SU-DHL-6 (cell line): ENCODE results near the gene CTR9.

ENCODE experiments used
- H2AFZ ChIP-seq: fragments of 200-600 bp; sonication (generic); 2 replicates; pipeline ENCODE4 v1.6.1; 2014; ENCODE audit warnings: low read depth, mild to moderate bottlenecking, moderate library complexity, mixed read lengths, antibody characterized with exemption, low read length; ENCODE audit not compliant: severe bottlenecking
- H3F3A ChIP-seq: fragments of 200-600 bp; shearing (Covaris generic); 2 replicates; pipeline ENCODE4 v1.6.0; 2016; ENCODE audit warnings: antibody characterized with exemption, mild to moderate bottlenecking; ENCODE audit not compliant: insufficient read depth
- H3K27ac ChIP-seq: fragments of 200-600 bp; sonication (generic); 2 replicates; pipeline ENCODE4 v1.5.1; 2016; ENCODE audit warnings: low read depth, mild to moderate bottlenecking, low read length, moderate library complexity, mixed read lengths
- H3K27me3 ChIP-seq: fragments of 200-600 bp; sonication (generic), shearing (Covaris generic); 2 replicates; pipeline ENCODE4 v1.6.0; 2014; ENCODE audit warnings: mild to moderate bottlenecking, low read length
- H3K36me3 ChIP-seq: fragments of 200-600 bp; sonication (generic); 2 replicates; pipeline ENCODE4 v1.6.1; 2014; ENCODE audit warnings: mild to moderate bottlenecking, low read length, mixed read lengths
- H3K4me2 ChIP-seq: fragments of 300-600, 200-600 bp; shearing (Covaris generic), sonication (generic); 2 replicates; pipeline ENCODE4 v1.6.0; 2014; ENCODE audit warnings: low read length, low read depth, mild to moderate bottlenecking; ENCODE audit not compliant: poor library complexity, severe bottlenecking
- H3K4me3 ChIP-seq: fragments of 200-600 bp; sonication (generic); 2 replicates; pipeline ENCODE4 v1.5.1; 2014; ENCODE audit warnings: antibody characterized with exemption, low read length, mild to moderate bottlenecking, mixed read lengths; ENCODE audit not compliant: insufficient read depth, poor library complexity, severe bottlenecking
- H3K79me2 ChIP-seq: fragments of 200-600 bp; sonication (generic); 2 replicates; pipeline ENCODE4 v1.6.1; 2014; ENCODE audit warnings: mild to moderate bottlenecking, low read length, moderate library complexity; ENCODE audit not compliant: insufficient read depth
- H3K9ac ChIP-seq: fragments of 200-600 bp; sonication (generic); 2 replicates; pipeline ENCODE4 v1.7.0; 2014; ENCODE audit warnings: mild to moderate bottlenecking, low read length
- H3K9me2 ChIP-seq: fragments of 200-600 bp; sonication (generic); replicated peaks from 2 replicates; pipeline ENCODE4 v1.6.1; 2014; ENCODE audit warnings: low read length; ENCODE audit not compliant: insufficient read depth
- H3K9me3 ChIP-seq: fragments of 200-600 bp; sonication (generic); 2 replicates; pipeline ENCODE4 v1.6.1; 2014; ENCODE audit warnings: low read length, mixed read lengths; ENCODE audit not compliant: insufficient read depth
- H4K20me1 ChIP-seq: fragments of 200-600 bp; sonication (generic); 2 replicates; pipeline ENCODE4 v1.6.1; 2014; ENCODE audit warnings: low read depth, mild to moderate bottlenecking, antibody characterized with exemption, low read length, moderate library complexity, mixed read lengths
- EZH2phosphoT487 ChIP-seq: fragments of 200-600 bp; sonication (generic), shearing (Covaris generic); conservative IDR thresholded peaks from 2 replicates; pipeline ENCODE4 v1.6.1; 2018; ENCODE audit warnings: mild to moderate bottlenecking, antibody characterized with exemption, low read length, moderate library complexity, mixed read lengths
- TF ChIP-seq, protein P1 (sequence below): fragments of 200-600 bp; sonication (generic); IDR thresholded peaks from one replicate; pipeline ENCODE4 v1.5.1; 2017; ENCODE audit warnings: antibody characterized with exemption, mild to moderate bottlenecking, low read length, moderate library complexity; ENCODE audit not compliant: insufficient read depth, poor library complexity, severe bottlenecking

The CTR9 gene

DNA sequence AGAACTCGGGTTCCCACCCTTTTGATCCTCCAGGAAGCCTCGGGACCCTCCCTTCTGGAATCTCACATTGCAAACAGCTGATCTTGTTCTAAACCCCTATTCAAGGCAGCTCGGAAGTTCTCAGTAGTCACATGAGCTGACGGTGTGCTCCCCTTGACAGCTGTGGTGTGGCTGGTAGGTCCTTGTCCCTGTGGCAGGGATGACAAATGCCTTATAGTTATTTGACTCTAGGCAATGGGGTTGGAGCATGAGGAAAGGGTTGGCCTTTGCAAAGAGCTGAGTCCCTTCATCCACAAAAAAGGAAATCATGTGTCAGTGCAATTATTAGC is 34.1 kb downstream of the CTR9 start:
- Histone ChIP-seq H3K4me3 (no peak overlapping the region), H3K27ac (no peak overlapping the region), H3K79me2 (no peaks in the 10 kb centered on the region), H3K4me2 (no peak overlapping the region), H2AFZ (no peak overlapping the region), H3K36me3 (no peaks in the 10 kb centered on the region), H3K27me3 (no peaks in the 10 kb centered on the region), H3K9ac (no peak overlapping the region), H3K9me3 (no peaks in the 10 kb centered on the region), H3F3A (no peaks in the 10 kb centered on the region), H3K9me2 (no peaks in the 10 kb centered on the region), H4K20me1 (no peaks in the 10 kb centered on the region)
- no peak for TF ChIP-seq EZH2phosphoT487
- TF ChIP-seq, protein P1, sequence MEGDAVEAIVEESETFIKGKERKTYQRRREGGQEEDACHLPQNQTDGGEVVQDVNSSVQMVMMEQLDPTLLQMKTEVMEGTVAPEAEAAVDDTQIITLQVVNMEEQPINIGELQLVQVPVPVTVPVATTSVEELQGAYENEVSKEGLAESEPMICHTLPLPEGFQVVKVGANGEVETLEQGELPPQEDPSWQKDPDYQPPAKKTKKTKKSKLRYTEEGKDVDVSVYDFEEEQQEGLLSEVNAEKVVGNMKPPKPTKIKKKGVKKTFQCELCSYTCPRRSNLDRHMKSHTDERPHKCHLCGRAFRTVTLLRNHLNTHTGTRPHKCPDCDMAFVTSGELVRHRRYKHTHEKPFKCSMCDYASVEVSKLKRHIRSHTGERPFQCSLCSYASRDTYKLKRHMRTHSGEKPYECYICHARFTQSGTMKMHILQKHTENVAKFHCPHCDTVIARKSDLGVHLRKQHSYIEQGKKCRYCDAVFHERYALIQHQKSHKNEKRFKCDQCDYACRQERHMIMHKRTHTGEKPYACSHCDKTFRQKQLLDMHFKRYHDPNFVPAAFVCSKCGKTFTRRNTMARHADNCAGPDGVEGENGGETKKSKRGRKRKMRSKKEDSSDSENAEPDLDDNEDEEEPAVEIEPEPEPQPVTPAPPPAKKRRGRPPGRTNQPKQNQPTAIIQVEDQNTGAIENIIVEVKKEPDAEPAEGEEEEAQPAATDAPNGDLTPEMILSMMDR = no peak

DNA sequence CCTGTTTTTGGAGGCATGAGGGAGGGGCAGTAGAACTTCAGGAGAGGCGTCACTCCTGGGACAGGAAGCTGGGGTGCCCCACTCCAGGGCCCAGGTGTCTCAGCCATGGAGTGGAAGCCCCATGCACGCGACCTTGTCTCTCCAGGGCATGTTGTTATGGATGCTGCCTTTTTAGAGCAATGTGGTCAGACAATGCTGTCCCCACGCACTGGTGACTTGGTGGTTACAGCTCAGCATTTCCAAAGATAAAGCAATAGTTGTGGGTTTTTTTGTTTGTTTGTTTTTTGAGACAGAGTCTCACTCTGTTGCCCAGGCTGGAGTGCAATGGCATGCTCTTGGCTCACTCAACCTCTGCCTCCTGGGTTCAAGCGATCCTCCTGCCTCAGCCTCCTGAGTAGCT is 35.4 kb downstream of the CTR9 start:
- TF ChIP-seq, protein P1 = no peak
- TF ChIP-seq EZH2phosphoT487 = no peak

DNA sequence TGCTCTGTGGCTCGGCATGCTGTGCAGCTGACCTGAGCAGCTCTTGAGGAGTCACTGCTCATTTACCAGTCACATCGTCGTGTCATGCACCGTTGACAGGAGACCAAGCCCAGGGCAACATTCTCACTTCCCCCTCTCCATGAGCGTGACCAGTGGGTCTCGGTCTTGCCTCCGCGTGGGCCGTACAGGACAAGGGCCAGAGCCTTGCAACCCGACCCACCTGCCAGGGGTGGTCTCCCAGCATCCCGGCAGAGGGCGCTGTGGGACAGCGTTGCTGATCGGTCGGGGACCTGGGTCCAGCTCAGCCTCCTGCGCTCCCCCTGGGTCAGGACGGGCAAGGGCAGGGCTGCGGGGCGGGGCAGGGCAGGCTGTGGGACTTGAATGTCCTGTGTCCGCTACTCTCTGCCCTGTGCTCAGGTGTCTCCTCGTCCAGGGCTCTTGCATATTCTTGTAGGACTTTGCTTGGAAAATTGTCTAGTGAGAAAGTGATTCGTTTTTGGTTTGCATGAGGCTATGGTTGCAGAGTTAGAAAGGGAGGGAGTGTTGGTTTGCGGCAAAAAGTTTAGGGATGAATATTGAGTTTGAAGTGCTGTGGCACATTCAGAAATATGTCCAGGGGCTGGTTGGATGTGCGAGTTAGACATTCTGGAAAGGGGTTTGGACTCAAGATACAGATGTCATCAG is 41.5 kb downstream of the CTR9 start:
- Histone ChIP-seq H3F3A (peaks cover 35% of the 10 kb centered on the region), H3K9ac (no peak overlapping the region), H3K27ac (no peak overlapping the region)

More for the DNA sequence above, 35.4 kb downstream of the CTR9 start:
- no peak overlapping the region for H3K27ac ChIP-seq
- no peak overlapping the region for H3K4me2 ChIP-seq
- H4K20me1 ChIP-seq = no peaks in the 10 kb centered on the region
- H3K9me3 ChIP-seq = no peaks in the 10 kb centered on the region
- no peaks in the 10 kb centered on the region for H3K9me2 ChIP-seq
- H2AFZ ChIP-seq = no peak overlapping the region
- no peaks in the 10 kb centered on the region for H3K36me3 ChIP-seq
- no peaks in the 10 kb centered on the region for H3F3A ChIP-seq
- H3K27me3 ChIP-seq = no peaks in the 10 kb centered on the region
- H3K4me3 ChIP-seq = no peak overlapping the region
- no peaks in the 10 kb centered on the region for H3K79me2 ChIP-seq
- H3K9ac ChIP-seq = no peak overlapping the region

More for the DNA sequence above, 41.5 kb downstream of the CTR9 start:
- Histone ChIP-seq H4K20me1 (0 out of 2 replicates have a peak, but pooled peaks cover 6% of the 10 kb centered on the region), H3K36me3 (peaks cover 13% of the 10 kb centered on the region), H3K9me3 (no peaks in the 10 kb centered on the region), H3K4me3 (no peak overlapping the region), H3K79me2 (no peaks in the 10 kb centered on the region), H3K9me2 (no peaks in the 10 kb centered on the region), H3K4me2 (peak overlapping the region; percentile 34), H3K27me3 (no peaks in the 10 kb centered on the region), H2AFZ (no peak overlapping the region)
- TF ChIP-seq, protein P1 = peak; percentile 97
- no peak for TF ChIP-seq EZH2phosphoT487
